Renal pelvis (tissue), 12 donors: ENCODE results near the gene NR1H2. TPM values are rescaled to one million over a fixed set of nuclear protein-coding genes. Genes with fewer than 3 reads are reported as not detected.
"Not testable (repeated sequence)": the region's sequence is repeated elsewhere in the genome, so short reads cannot be mapped to it uniquely, and the experiment has no call there.

Experiments used
- DNase-seq: peaks from one replicate; pipeline ENCODE4 v3.0.0-alpha.2; 2013
- long read RNA-seq, 16 experiments: transcript quantifications; one replicate each; lab custom pipeline, GENCODE V29; 2026
- polyA plus RNA-seq, 3 donors: library from polyadenylated mRNA; unstranded; fragments of 120-200 nt; gene quantifications; one replicate each; pipeline ENCODE4 v1.2.1, GENCODE V29; 2013; ENCODE audit not compliant: insufficient read length in 3 of 3

Gene NR1H2
- 10 to 100 TPM; 39.7 to 43.3 (median 41.8) TPM for polyA plus RNA-seq
- long read RNA-seq, donor 1, transcript NR1H2-201 (10 exons, 1,998 nt): major isoform, 17 of 20 reads
- long read RNA-seq, donor 1, partial matches to known transcripts: 0 of 20 reads
- long read RNA-seq, donor 1, other reads (novel, unspliced or antisense): 0 of 20 reads
- long read RNA-seq, donor 2, transcript NR1H2-201 (10 exons, 1,998 nt): major isoform, 23 of 24 reads
- long read RNA-seq, donor 2, partial matches to known transcripts: 0 of 24 reads
- long read RNA-seq, donor 2, other reads (novel, unspliced or antisense): 0 of 24 reads
- long read RNA-seq, donor 3, transcript NR1H2-201 (10 exons, 1,998 nt): major isoform, 14 of 14 reads
- long read RNA-seq, donor 3, partial matches to known transcripts: 0 of 14 reads
- long read RNA-seq, donor 3, other reads (novel, unspliced or antisense): 0 of 14 reads
- long read RNA-seq, donor 4, transcript NR1H2-201 (10 exons, 1,998 nt): major isoform, 17 of 35 reads
- long read RNA-seq, donor 4, partial matches to known transcripts: 17 of 35 reads
- long read RNA-seq, donor 4, other reads (novel, unspliced or antisense): 0 of 35 reads
- long read RNA-seq, donor 5, transcript NR1H2-201 (10 exons, 1,998 nt): major isoform, 8 of 8 reads
- long read RNA-seq, donor 5, partial matches to known transcripts: 0 of 8 reads
- long read RNA-seq, donor 5, other reads (novel, unspliced or antisense): 0 of 8 reads
- long read RNA-seq, donor 6, transcript NR1H2-201 (10 exons, 1,998 nt): major isoform, 14 of 14 reads
- long read RNA-seq, donor 6, partial matches to known transcripts: 0 of 14 reads
- long read RNA-seq, donor 6, other reads (novel, unspliced or antisense): 0 of 14 reads
- long read RNA-seq, donor 7, transcript NR1H2-201 (10 exons, 1,998 nt): major isoform, 22 of 23 reads
- long read RNA-seq, donor 7, partial matches to known transcripts: 0 of 23 reads
- long read RNA-seq, donor 7, other reads (novel, unspliced or antisense): 0 of 23 reads
- long read RNA-seq, donor 8, transcript NR1H2-201 (10 exons, 1,998 nt): major isoform, 5 of 5 reads
- long read RNA-seq, donor 8, partial matches to known transcripts: 0 of 5 reads
- long read RNA-seq, donor 8, other reads (novel, unspliced or antisense): 0 of 5 reads
- long read RNA-seq, donor 9, transcript NR1H2-201 (10 exons, 1,998 nt): major isoform, 15 of 41 reads
- long read RNA-seq, donor 9, partial matches to known transcripts: 19 of 41 reads
- long read RNA-seq, donor 9, other reads (novel, unspliced or antisense): 6 of 41 reads
- long read RNA-seq, donor 10, transcript NR1H2-201 (10 exons, 1,998 nt): major isoform, 7 of 9 reads
- long read RNA-seq, donor 10, partial matches to known transcripts: 0 of 9 reads
- long read RNA-seq, donor 10, other reads (novel, unspliced or antisense): 0 of 9 reads
- long read RNA-seq, donor 11, partial matches to known transcripts: 7 of 12 reads
- long read RNA-seq, donor 11, other reads (novel, unspliced or antisense): 0 of 12 reads
- long read RNA-seq, donor 12, transcript NR1H2-201 (10 exons, 1,998 nt): major isoform, 17 of 25 reads
- long read RNA-seq, donor 12, partial matches to known transcripts: 5 of 25 reads
- long read RNA-seq, donor 12, other reads (novel, unspliced or antisense): 0 of 25 reads
- long read RNA-seq, donor 13, transcript NR1H2-201 (10 exons, 1,998 nt): major isoform, 11 of 11 reads
- long read RNA-seq, donor 13, partial matches to known transcripts: 0 of 11 reads
- long read RNA-seq, donor 13, other reads (novel, unspliced or antisense): 0 of 11 reads
- long read RNA-seq, donor 14, transcript NR1H2-201 (10 exons, 1,998 nt): major isoform, 18 of 19 reads
- long read RNA-seq, donor 14, partial matches to known transcripts: 0 of 19 reads
- long read RNA-seq, donor 14, other reads (novel, unspliced or antisense): 0 of 19 reads
- long read RNA-seq, donor 15, transcript NR1H2-201 (10 exons, 1,998 nt): major isoform, 19 of 24 reads
- long read RNA-seq, donor 15, partial matches to known transcripts: 5 of 24 reads
- long read RNA-seq, donor 15, other reads (novel, unspliced or antisense): 0 of 24 reads
- long read RNA-seq, donor 16, transcript NR1H2-201 (10 exons, 1,998 nt): major isoform, 19 of 56 reads
- long read RNA-seq, donor 16, partial matches to known transcripts: 34 of 56 reads
- long read RNA-seq, donor 16, other reads (novel, unspliced or antisense): 0 of 56 reads

GRCh38 chr19:50376166-50377050, at the start of gene NR1H2:
Gene NR1H2, plus strand, starts transcription at chr19:50376457. Its CDS starts 1,149 bp downstream, at chr19:50377606.
- DNase-seq: peak; percentile 96

GRCh38 chr19:50327013-50327412, 49.2 kb upstream of the NR1H2 start:
- no peak for DNase-seq

- no peak for DNase-seq
Observed at GRCh38 chr19:50327461-50328223, 48.6 kb upstream of the NR1H2 start.

- no peak for DNase-seq
Observed at GRCh38 chr19:50328224-50328872, 47.9 kb upstream of the NR1H2 start.

- DNase-seq: no peak
Observed at GRCh38 chr19:50328873-50329145, 47.4 kb upstream of the NR1H2 start.

GRCh38 chr19:50329146-50329925, 46.9 kb upstream of the NR1H2 start, which contains the start of gene KCNC3:
Gene KCNC3, minus strand, starts transcription at chr19:50329377. Its CDS starts 295 bp downstream, at chr19:50329082.
- DNase-seq: peak; percentile 100

- DNase-seq: not testable (repeated sequence)
Observed at GRCh38 chr19:50329926-50330294, 46.3 kb upstream of the NR1H2 start.

- DNase-seq: peak; percentile 89
Observed at GRCh38 chr19:50330365-50331078, 45.7 kb upstream of the NR1H2 start.

- no peak for DNase-seq
Observed at GRCh38 chr19:50331221-50331993, 44.9 kb upstream of the NR1H2 start.

GRCh38 chr19:50331994-50332243, 44.3 kb upstream of the NR1H2 start:
- no peak for DNase-seq

GRCh38 chr19:50332244-50333038, 43.8 kb upstream of the NR1H2 start:
- peak; percentile 75 for DNase-seq

GRCh38 chr19:50333235-50333736, 43.0 kb upstream of the NR1H2 start:
- peak; percentile 93 for DNase-seq

- peak; percentile 83 for DNase-seq
Observed at GRCh38 chr19:50333737-50334617, 42.3 kb upstream of the NR1H2 start.
